Adrenal gland (tissue), 5 donors: ENCODE results near the gene CELA1.

Experiments
- POLR2A ChIP-seq, 2 donors: fragments of 450-650 bp; IDR thresholded peaks; one replicate each; pipeline ENCODE4 v1.6.1; 2017; ENCODE audit warnings: antibody characterized with exemption in 2 of 2, mild to moderate bottlenecking in 2 of 2, moderate library complexity in 1 of 2
- TF ChIP-seq, protein P1 (sequence below), 6 experiments: fragments of 450-650 bp in 4 of 6; fragments of 200-600 bp in 2 of 6; sonication (generic) in 1 of 6; IDR thresholded peaks; 1 replicate in 5 of 6; 2 replicates in 1 of 6; pipeline versions ENCODE4 v1.5.1 to v1.8.0; 2016 to 2021; ENCODE audit warnings: antibody characterized with exemption in 6 of 6, mild to moderate bottlenecking in 2 of 6, moderate library complexity in 1 of 6
- donor health status: DM: no; HTN: no; CAD: no.

DNA sequence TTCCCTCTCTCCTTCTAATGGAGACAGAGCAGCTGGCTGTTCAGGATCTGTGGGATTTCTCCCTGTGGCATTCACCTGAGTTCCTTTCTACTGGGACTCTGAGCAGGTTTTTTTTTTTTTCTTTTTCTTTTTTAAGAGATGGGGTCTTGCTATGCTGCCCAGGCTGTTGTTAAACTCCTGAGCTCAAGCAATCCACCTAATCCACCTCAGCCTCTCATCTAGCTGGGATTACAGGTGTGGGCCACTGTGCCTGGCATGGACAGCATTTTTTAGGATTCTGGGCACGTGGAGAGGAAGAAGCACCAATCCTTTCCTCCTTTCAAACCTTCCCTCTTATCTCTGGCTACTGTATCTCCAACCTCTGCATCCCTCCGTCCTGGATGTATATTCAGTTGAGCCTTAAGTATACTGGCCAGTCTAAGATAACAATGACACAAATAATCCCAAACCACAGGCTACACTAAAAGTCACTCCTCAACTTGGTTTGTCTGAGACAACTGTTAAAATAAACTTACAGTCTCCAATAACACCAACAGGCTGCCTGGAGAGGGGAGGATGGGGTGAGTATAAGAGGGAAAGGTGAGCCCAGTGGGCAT is 16.4 kb upstream of the CELA1 start:
- TF ChIP-seq, protein P1, sequence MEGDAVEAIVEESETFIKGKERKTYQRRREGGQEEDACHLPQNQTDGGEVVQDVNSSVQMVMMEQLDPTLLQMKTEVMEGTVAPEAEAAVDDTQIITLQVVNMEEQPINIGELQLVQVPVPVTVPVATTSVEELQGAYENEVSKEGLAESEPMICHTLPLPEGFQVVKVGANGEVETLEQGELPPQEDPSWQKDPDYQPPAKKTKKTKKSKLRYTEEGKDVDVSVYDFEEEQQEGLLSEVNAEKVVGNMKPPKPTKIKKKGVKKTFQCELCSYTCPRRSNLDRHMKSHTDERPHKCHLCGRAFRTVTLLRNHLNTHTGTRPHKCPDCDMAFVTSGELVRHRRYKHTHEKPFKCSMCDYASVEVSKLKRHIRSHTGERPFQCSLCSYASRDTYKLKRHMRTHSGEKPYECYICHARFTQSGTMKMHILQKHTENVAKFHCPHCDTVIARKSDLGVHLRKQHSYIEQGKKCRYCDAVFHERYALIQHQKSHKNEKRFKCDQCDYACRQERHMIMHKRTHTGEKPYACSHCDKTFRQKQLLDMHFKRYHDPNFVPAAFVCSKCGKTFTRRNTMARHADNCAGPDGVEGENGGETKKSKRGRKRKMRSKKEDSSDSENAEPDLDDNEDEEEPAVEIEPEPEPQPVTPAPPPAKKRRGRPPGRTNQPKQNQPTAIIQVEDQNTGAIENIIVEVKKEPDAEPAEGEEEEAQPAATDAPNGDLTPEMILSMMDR (IDR thresholded peaks at IDR 0.05): no peak
- no peak for TF ChIP-seq POLR2A (IDR thresholded peaks at IDR 0.05)
